HepG2 (cell line): ENCODE measurements around the gene SUPT20HL2.
"Not testable (repeated sequence)": the region's sequence is repeated elsewhere in the genome, so short reads cannot be mapped to it uniquely, and the experiment has no call there.

ENCODE experiments used
- ASH2L ChIP-seq: fragments of 300-600, 200-600 bp; sonication (generic); IDR thresholded peaks from 2 replicates; pipeline ENCODE4 v1.7.0; 2017; ENCODE audit warnings: low read depth, mild to moderate bottlenecking, moderate library complexity, mixed read lengths, low read length; ENCODE audit not compliant: insufficient read length
- ESRRA ChIP-seq: sonication (generic); formaldehyde crosslinking; IDR thresholded peaks from 2 replicates; pipeline ENCODE4 v1.5.1; 2020; ENCODE audit warnings: mild to moderate bottlenecking, low read depth, missing genetic modification reagents
- HIVEP1 ChIP-seq: sonication (generic); formaldehyde crosslinking; IDR thresholded peaks from 2 replicates; pipeline ENCODE4 v1.4.0; 2020; ENCODE audit warnings: mild to moderate bottlenecking, missing genetic modification reagents
- HNRNPK ChIP-seq: fragments of 200-400 bp; formaldehyde crosslinking; IDR thresholded peaks from 2 replicates; pipeline ENCODE4 v1.6.1; 2018; ENCODE audit warnings: low read length, low read depth, moderate library complexity, mild to moderate bottlenecking; ENCODE audit not compliant: poor library complexity, severe bottlenecking
- MEIS1 ChIP-seq: sonication (generic); formaldehyde crosslinking; IDR thresholded peaks from 2 replicates; pipeline ENCODE4 v1.9.0; 2021; ENCODE audit warnings: mild to moderate bottlenecking, missing genetic modification reagents, moderate library complexity, borderline replicate concordance
- POLR2A ChIP-seq, 2 experiments: IDR thresholded peaks; 2 replicates each; pipeline ENCODE4 v1.6.1; 2011; ENCODE audit warnings: low read depth in 2 of 2, low read length in 2 of 2, mild to moderate bottlenecking in 1 of 2, moderate library complexity in 1 of 2; ENCODE audit not compliant: insufficient read depth in 1 of 2
- POLR2AphosphoS5 ChIP-seq: IDR thresholded peaks from 2 replicates; pipeline ENCODE4 v1.6.1; 2012; ENCODE audit warnings: low read depth, low read length
- RXRA ChIP-seq: sonication (generic); formaldehyde crosslinking; IDR thresholded peaks from 2 replicates; pipeline ENCODE4 v1.5.1; 2020; ENCODE audit warnings: missing genetic modification reagents
- TBL1XR1 ChIP-seq: fragments of 150-350 bp; IDR thresholded peaks from 2 replicates; pipeline ENCODE4 v1.6.1; 2014; ENCODE audit warnings: borderline replicate concordance, low read length; ENCODE audit not compliant: partially characterized antibody
- ZNF143 ChIP-seq: sonication (generic); formaldehyde crosslinking; IDR thresholded peaks from 2 replicates; pipeline ENCODE4 v1.4.0; 2020; ENCODE audit warnings: missing genetic modification reagents
- ZNF674 ChIP-seq: sonication (generic); formaldehyde crosslinking; IDR thresholded peaks from 2 replicates; pipeline ENCODE4 v1.5.0; 2020; ENCODE audit warnings: low read depth, mild to moderate bottlenecking, missing genetic modification reagents
- TF ChIP-seq, protein P1 (sequence below): sonication (generic); formaldehyde crosslinking; conservative IDR thresholded peaks from 2 replicates; pipeline ENCODE4 v1.4.0; 2020; ENCODE audit warnings: missing genetic modification reagents
- TF ChIP-seq, protein P2 (sequence below): sonication (generic); formaldehyde crosslinking; IDR thresholded peaks from 2 replicates; pipeline ENCODE4 v1.4.0; 2020; ENCODE audit warnings: missing genetic modification reagents, borderline replicate concordance

DNA sequence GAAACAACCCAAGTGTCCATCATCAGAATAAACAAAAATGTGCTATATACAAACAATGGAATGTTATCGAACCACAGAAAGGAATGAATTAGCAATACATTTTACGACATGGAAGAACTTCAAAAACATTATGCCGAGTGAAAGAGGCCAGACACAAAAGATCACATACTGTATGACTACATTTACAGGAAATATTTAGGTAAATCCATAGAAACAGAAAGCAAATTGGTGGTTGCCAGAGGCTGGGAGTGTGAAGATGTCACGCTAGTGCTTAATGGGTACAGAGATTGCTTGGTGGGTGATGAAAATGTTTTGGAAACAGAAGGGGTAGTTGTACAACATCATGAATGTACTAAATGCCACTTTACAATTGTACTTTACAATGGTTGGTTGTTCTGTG is 5.1 kb downstream of the SUPT20HL2 start:
- not testable (repeated sequence) for TF ChIP-seq POLR2AphosphoS5; HNRNPK; ZNF143 (CRISPR knock-in tag); ASH2L; ZNF674; HIVEP1; ESRRA (CRISPR knock-in tag); POLR2A (IDR thresholded peaks at IDR 0.05; ENCODE audit: insufficient read depth in 1 of 2, low read depth in 2 of 2, low read length in 2 of 2); RXRA (CRISPR knock-in tag); MEIS1 (CRISPR knock-in tag); TBL1XR1
- TF ChIP-seq, protein P1, sequence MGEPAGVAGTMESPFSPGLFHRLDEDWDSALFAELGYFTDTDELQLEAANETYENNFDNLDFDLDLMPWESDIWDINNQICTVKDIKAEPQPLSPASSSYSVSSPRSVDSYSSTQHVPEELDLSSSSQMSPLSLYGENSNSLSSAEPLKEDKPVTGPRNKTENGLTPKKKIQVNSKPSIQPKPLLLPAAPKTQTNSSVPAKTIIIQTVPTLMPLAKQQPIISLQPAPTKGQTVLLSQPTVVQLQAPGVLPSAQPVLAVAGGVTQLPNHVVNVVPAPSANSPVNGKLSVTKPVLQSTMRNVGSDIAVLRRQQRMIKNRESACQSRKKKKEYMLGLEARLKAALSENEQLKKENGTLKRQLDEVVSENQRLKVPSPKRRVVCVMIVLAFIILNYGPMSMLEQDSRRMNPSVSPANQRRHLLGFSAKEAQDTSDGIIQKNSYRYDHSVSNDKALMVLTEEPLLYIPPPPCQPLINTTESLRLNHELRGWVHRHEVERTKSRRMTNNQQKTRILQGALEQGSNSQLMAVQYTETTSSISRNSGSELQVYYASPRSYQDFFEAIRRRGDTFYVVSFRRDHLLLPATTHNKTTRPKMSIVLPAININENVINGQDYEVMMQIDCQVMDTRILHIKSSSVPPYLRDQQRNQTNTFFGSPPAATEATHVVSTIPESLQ, result not testable (repeated sequence)
- TF ChIP-seq, protein P2, sequence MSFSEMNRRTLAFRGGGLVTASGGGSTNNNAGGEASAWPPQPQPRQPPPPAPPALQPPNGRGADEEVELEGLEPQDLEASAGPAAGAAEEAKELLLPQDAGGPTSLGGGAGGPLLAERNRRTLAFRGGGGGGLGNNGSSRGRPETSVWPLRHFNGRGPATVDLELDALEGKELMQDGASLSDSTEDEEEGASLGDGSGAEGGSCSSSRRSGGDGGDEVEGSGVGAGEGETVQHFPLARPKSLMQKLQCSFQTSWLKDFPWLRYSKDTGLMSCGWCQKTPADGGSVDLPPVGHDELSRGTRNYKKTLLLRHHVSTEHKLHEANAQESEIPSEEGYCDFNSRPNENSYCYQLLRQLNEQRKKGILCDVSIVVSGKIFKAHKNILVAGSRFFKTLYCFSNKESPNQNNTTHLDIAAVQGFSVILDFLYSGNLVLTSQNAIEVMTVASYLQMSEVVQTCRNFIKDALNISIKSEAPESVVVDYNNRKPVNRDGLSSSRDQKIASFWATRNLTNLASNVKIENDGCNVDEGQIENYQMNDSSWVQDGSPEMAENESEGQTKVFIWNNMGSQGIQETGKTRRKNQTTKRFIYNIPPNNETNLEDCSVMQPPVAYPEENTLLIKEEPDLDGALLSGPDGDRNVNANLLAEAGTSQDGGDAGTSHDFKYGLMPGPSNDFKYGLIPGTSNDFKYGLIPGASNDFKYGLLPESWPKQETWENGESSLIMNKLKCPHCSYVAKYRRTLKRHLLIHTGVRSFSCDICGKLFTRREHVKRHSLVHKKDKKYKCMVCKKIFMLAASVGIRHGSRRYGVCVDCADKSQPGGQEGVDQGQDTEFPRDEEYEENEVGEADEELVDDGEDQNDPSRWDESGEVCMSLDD (CRISPR knock-in tag), result not testable (repeated sequence)
